HG03575 (cell line): Measurements from ENCODE around the gene MTG1.

Experiments used
- ATAC-seq: cut with Tn5 transposase; IDR thresholded peaks from one replicate; pipeline ENCODE4 v1.9.1; 2021; ENCODE audit not compliant: unreplicated experiment, insufficient number of reproducible peaks, low FRiP score; ENCODE audit errors: extremely low read depth

MTG1 gene

GRCh38 chr10:133390597-133391248 is 3.2 kb upstream of the MTG1 start:
- ATAC-seq, result no peak

DNA sequence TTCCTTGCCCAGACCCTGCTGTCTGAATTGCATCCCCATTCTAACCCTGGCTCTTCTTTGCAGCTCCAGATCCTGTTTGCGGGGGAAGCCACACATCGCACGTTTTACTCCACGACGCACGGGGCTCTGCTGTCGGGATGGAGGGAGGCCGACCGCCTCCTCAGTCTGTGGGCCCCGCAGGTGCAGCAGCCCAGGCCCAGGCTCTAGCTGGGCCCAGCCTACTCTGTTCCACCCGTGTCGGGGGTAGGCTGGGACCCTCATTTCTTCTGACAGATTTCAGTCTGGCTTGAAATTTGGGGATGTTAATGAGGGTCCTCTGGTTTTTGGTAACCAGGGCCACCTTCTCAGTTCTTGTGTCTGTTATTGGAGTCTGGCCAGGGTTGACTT is 2.7 kb upstream of the MTG1 start:
- ATAC-seq, result no peak

DNA sequence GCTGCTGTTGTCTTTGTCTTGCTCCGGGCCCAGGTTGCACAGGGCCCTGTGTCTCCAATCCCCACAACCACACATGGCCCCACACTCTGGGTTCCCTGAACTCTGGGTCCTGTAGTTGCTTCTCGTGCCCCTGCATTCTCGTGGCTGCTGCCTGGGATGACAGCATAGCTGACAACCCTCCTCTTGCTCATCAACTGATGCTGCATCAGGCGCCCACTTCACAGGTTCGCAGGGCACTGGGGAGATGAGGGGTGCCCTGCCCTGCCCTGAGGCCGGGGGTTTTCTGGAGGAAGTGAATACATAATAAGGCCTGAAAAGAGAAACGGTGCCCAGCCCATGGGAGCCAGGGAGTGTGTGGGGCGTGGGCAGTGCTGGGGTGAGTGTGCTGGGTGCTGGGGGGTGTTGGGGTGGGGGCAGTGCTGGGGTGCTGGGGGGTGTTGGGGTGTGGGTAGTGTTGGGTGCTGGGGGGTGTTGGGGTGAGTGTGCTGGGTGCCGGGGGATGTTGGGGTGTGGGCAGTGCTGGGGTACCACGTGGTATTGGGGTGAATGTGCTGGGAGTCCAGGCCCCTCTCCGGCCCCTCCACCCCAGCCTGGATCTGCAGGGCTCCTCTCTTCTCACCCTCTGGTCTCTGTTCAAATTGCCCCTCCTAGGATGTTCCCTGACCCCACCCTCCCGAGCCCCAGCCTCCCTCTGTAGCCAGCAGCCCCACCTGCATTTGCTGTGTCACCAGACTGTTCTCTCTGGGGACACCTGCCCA is 2.0 kb upstream of the MTG1 start:
- ATAC-seq, result no peak

DNA sequence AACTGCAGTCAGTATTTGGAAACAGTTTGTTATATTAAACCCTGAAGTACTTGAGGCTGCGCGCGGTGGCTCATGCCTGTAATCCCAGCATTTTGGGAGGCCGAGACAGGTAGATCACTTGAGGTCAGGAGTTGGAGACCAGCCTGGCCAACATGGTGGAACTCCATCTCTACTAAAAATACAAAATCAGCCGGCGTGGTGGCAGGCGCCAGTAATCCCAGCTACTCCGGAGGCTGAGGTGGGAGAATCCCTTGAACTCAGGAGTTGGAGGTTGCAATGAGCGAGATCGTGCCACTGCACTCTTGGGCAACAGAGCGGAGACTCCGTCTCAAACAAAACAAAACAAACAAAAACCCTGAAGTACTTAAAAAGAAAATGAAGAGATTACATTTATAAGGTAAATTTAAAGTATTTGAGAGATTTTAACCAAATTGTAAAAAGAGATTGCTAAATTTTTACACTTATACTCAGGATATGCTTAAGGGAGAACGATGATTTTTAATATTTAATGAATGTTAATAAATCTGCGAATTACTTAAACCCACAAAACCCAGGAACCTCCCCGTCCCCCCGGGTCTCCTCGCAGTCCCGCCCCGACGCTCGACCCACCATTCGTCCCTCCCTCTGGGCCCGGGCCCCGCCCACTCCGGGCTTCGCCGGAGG is 425 bp upstream of the MTG1 start:
- no peak for ATAC-seq

DNA sequence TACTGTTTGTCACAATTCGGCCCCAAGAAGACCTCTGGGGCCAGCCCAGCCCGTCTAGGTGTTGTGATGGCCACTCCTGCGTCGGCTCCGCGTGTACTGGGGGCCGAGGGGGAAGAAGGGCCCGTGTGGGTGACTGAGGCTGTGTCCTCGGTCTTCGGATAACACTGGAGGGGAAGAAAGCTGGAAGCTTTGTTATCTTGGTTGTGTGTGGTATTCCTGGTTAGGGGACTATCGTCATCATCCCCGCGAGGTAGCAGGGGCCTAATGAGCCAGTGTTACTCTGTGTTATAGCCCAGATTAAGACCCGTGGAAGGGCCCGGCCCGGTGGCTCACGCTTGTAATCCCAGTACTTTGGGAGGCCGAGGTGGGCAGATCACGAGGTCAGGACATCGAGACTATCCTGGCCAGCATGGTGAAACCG is 854 bp downstream of the MTG1 start:
- ATAC-seq, result no peak

GRCh38 chr10:133396035-133396624 is 2.2 kb downstream of the MTG1 start:
- no peak for ATAC-seq

DNA sequence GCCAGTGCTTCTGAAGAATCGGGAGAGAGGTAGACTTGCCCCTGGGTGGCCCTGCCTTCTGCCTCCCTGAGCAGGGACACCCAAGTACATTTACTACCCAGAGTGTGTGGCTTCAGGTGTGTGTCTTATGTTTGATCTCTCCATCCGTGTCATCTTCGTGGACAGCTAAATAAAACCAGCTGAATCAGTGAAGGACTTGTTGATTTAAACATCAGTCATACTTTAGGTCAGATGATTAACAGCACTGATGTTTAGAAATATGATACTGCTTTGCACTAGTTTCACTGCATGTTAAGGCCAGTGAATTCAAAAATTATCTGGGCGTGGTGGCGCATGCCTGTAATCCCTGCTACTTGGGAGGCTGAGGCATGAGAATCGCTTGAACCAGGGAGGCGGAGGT is 4.0 kb downstream of the MTG1 start:
- ATAC-seq, result no peak

GRCh38 chr10:133399123-133399601 is 5.2 kb downstream of the MTG1 start:
- no peak for ATAC-seq

DNA sequence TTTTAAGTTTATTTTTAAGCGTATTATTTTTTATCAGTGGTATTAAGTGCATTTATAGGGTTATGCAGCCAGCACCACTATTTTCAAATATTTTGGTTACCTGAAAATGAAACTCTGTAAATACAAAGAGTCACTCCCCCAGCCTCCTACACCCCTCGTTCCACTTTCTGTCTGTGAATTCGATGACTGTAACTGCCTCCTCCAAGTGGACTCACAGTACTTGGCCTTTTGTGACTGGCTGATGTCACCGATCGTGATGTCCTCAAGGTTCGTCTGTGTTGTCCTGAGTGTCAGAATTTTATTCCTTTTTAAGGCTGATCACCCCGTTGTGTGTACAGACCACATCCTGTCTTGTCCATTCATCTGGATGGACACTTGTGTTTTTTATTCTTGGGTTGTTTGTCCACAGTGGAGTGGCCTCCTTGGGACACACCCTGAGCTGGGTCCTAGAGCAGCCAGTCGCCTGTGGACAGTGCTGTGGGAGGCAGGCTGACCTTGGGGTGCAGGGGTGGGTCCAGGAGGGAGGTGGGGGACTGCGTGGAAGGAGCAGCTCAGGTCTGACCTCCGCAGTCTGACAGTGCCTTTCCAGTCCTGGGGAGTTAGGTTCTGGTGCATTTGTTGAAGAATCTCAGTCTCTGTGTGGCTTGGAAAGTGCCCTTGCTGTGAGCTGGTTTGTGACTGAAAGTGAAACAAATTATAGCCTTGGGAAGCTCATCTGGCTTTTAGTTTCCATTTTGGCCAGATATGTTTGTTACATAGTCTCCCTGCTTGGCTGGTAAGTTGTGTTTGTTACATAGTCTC is 6.9 kb downstream of the MTG1 start:
- no peak for ATAC-seq

DNA sequence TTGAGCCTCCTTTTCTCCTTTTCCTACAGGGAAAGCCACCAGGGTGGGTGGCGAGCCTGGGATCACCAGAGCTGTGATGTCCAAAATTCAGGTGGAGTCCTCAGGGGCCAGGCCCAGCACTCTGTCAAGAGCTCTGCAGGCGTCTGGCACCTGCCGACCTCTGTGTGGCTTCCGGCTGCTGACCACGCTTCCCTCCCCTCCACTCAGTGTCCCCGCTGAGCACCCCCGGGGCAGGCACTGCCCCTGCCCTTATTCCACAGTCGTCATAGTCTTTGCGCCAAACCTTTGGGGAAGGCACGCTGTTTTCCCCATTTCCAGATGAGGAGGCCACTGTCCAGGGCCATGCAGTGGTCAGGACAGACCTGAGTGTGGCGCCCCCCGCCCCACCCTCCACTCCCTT is 7.5 kb downstream of the MTG1 start:
- no peak for ATAC-seq

DNA sequence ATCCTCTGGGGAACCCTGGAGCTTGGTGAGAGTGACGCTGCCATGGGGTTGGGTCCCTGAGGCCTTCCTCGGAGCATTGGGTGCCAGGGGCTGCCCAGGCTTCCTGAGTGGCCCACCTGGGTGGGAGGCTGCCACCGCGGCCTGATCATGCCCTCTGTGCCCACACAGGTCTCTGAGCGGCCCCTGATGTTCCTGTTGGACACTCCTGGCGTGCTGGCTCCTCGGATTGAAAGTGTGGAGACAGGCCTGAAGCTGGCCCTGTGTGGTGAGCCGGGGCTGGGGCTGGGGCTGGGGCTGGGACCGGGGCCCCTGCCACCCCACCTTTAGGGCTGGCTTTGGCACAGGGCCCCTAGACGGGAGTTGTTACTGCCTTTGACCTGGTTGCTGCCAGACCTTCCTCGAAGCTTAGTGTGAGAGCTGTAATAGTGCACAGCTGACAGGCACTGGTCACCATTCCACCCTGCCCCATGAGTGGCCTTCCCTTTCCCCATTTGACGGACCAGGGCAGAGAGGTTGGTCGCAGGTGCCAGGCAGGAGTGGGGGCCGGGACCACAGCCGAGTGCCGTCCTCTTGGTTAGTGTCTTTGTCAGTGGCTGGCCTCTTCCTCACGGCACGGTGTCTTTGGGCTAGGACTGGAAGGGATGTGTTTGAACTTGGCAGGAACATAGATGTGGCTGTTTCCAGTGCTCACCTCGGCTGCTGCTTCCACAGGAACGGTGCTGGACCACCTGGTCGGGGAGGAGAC is 8.2 kb downstream of the MTG1 start:
- no peak for ATAC-seq

DNA sequence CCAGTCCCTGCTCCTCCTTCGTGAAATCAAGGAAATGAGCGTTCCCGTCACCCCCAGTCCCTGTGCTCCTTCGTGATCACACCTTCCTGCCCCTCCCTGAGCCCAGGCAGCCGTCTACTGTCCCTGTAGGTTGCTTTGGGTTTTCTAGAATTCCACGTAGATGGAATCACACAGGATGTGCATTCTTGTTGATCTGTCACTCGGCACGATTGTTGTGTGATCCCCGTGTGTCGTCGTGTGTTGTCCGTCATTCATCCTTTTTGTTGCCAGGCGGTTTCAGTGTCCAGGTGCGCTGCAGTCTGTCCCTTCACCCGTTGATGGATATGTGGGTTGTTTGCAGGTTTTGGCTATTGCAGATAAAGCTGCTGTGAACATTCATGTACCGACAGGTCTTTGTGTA is 9.4 kb downstream of the MTG1 start:
- ATAC-seq, result no peak

DNA sequence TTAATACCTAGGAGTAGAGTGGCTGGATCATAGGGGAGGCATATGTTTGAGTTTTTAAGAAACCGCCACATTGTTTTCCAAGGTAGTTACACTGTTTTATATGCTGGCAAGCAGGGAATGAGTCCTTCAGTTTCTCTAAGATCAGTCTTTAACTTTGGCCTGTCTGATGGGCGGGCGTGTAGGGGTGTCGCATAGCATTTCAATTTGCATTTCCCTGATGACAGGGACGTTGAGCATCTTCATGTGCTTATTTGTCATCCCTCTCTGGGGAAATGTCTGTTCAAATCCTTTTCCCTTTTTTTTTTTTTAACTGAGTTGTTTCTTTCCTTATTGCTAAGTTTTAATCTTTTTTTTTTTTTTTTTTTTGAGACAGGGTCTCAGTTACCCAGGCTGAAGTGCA is 9.8 kb downstream of the MTG1 start:
- ATAC-seq, result no peak

DNA sequence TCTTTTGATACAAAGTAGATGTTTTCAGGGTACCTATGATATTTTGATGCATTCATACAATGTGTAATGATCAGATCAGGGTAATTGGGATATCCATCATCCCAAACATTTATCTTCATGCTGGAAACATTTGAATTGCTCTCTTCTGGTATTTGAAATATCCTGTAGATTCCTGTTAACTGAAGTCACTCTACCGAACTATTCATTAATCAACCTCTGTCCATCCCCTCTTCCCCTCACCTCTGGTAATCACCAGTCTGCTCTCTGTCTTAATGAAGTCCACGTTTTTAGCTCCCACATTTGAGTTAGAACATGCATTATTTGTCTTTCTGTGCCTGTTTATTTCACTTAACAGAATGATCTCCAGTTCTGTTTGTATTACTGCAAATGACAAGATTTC is 11.3 kb downstream of the MTG1 start:
- no peak for ATAC-seq

DNA sequence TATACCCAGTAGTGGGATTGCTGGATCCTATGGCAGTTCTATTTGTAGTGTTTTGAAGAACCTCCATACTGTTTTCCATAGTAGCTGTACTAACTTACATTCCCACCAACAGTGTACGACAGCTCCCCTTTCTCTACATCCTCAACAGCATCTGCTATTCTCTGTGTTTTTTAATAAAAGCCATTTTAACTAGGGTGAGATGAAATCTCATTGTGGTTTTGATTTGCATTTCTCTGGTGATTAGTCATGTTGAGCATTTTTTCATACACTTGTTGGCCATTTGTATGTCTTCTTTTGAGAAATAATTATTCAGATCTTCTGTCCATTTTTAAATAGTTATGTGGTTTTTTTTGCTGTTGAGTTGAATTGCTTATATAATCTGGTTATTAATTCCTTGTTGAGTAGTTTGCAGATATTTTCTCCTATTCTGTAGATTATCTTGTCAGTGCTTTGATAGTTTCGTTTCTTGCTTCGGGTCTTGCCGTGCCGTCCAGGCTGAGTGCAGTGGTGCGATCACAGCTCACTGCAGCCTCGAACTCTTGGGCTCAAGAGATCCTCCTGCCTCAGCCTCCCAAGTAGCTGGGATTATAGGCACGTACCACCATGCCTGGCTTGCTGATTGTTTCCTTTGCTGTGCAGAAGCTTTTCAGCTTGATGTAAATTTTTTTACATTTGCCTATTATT is 12.0 kb downstream of the MTG1 start:
- ATAC-seq, result no peak

DNA sequence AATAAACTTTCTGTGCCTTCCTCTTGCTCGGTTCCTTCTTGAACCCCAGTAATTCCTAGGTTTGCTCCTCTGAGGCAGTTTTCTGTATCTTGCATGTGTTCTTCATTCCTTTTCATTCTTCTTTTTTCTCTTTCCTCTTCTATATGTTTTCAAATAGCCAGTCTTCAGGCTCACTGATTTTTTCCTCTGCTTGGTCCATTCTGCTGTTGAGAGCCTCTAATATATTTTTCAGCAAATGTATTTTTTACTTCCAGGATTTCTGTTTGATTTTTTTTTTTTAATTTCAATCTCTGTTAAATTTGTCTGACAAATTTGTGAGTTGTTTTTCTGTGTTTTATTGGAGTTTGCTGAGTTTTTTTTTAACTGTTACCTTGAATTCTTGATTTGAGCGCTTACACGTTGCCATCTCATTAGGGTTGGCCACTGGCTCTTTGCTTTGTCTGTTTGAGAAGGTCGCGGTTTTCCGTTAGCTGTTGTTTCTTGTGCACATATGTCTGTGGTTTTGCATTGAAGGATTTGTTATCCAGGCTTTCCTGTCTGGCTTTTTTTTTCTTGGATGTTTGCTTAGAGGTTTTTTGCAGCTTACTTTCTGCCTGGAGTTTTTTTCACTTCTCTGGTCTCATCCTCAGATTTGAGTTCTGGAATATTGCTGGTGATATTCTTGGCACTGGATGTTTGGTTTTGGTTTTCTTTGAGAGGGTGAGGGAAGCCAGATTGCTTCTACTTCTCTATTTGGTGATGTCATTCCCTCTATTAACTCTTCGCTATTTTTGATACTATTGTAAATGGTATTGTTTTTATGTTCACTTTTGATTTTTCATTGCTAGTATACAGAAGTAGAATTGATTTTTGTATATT is 17.8 kb downstream of the MTG1 start:
- no peak for ATAC-seq

DNA sequence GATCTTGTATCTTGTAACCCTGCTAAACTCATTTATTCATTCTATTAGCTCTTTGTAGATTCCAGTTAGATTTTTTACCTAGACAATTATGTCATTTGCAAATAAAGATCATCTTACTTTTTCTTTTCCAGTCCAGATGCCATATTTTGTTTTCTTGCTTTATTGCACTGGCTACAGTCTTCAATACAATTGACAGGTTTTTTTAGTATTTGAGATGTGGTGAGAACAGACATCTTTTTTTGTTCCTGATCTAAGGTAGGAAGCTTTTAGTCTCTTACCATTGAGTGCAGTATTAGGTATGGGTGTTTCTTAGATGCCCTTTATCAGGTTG is 18.4 kb downstream of the MTG1 start:
- ATAC-seq, result no peak
